T-cell (primary cell): ENCODE measurements around the gene CCT7. TPM values are rescaled to one million over a fixed set of nuclear protein-coding genes. Genes with fewer than 3 reads are reported as not detected.

Source experiments
- ATAC-seq, 4 experiments: fragments of 200-7000 bp in 3 of 4; fragments of 150-1000 bp in 1 of 4; cut with Tn5 transposase; replicated peaks in 1 of 4; 1 replicate in 3 of 4; 2 replicates in 1 of 4; pipeline ENCODE4 v1.10.0; 2021; ENCODE audit warnings: moderate library complexity in 3 of 4, mild to moderate bottlenecking in 2 of 4, moderate number of reproducible peaks in 1 of 4
- CTCF ChIA-PET, 2 donors: fragments of 300-600 bp; sonication (Branson Sonifier 250); formaldehyde crosslinking; loops; one replicate each; lab custom pipeline; 2022; ENCODE audit warnings: antibody characterized with exemption in 2 of 2; lab: Charles Lee
- POLR2A ChIA-PET, 2 donors: fragments of 300-600 bp; sonication (Branson Sonifier 250); formaldehyde crosslinking; loops; one replicate each; lab custom pipeline; 2022; ENCODE audit warnings: antibody characterized with exemption in 2 of 2; lab: Charles Lee
- DNase-seq, 35 experiments: peaks; one replicate each; pipeline versions ENCODE4 v3.0.0 to v3.0.0-alpha.2; 2013 to 2023
- H3K27ac ChIP-seq: one replicate; pipeline ENCODE4 v1.5.1; 2013; ENCODE audit warnings: low read length
- H3K27me3 ChIP-seq, 2 experiments: replicated peaks in 1 of 2; 1 replicate in 1 of 2; 2 replicates in 1 of 2; pipeline versions ENCODE4 v1.6.1 to v1.7.0; 2013; ENCODE audit warnings: low read length in 1 of 2, mixed read lengths in 1 of 2; ENCODE audit not compliant: control insufficient read depth in 2 of 2, insufficient read depth in 2 of 2; ENCODE audit errors: extremely low read depth in 1 of 2
- H3K36me3 ChIP-seq, 2 donors: 1 replicate in 1 of 2; 2 replicates in 1 of 2; pipeline versions ENCODE4 v1.6.1 to v1.7.0; 2013; ENCODE audit warnings: low read length in 1 of 2; ENCODE audit not compliant: control insufficient read depth in 2 of 2, insufficient read depth in 1 of 2; ENCODE audit errors: extremely low read depth in 1 of 2
- H3K4me1 ChIP-seq, 2 experiments: 1 replicate in 1 of 2; 2 replicates in 1 of 2; pipeline versions ENCODE4 v1.6.1 to v1.7.0; 2013; ENCODE audit warnings: low read length in 2 of 2, mixed read lengths in 1 of 2; ENCODE audit not compliant: insufficient read depth in 2 of 2, control insufficient read depth in 1 of 2; ENCODE audit errors: extremely low read depth in 1 of 2
- H3K4me3 ChIP-seq, 2 donors: 1 replicate in 1 of 2; 2 replicates in 1 of 2; pipeline versions ENCODE4 v1.5.1 to v1.7.0; 2013; ENCODE audit warnings: mild to moderate bottlenecking in 2 of 2, low read length in 1 of 2, moderate library complexity in 1 of 2; ENCODE audit not compliant: control insufficient read depth in 1 of 2; ENCODE audit errors: extremely low read depth in 1 of 2
- H3K9me3 ChIP-seq: 2 replicates; pipeline ENCODE4 v1.7.0; 2013
- H3K27ac Mint-ChIP-seq, 2 donors: one replicate each; pipeline ENCODE4 v1.8.0; 2020 to 2021; ENCODE audit warnings: mild to moderate bottlenecking in 2 of 2, mixed read lengths in 2 of 2
- H3K27me3 Mint-ChIP-seq, 2 donors: one replicate each; pipeline ENCODE4 v1.8.0; 2021 to 2022; ENCODE audit warnings: mixed read lengths in 2 of 2
- H3K36me3 Mint-ChIP-seq: one replicate; pipeline ENCODE4 v1.8.0; 2021; ENCODE audit warnings: mixed read lengths
- H3K4me1 Mint-ChIP-seq, 3 donors: one replicate each; pipeline ENCODE4 v1.8.0; 2020 to 2022; ENCODE audit warnings: mixed read lengths in 3 of 3, mild to moderate bottlenecking in 1 of 3
- H3K4me3 Mint-ChIP-seq, 3 donors: one replicate each; pipeline ENCODE4 v1.8.0; 2020 to 2022; ENCODE audit warnings: mild to moderate bottlenecking in 3 of 3, mixed read lengths in 3 of 3, moderate library complexity in 3 of 3
- H3K9me3 Mint-ChIP-seq, 3 donors: one replicate each; pipeline ENCODE4 v1.8.0; 2020 to 2022; ENCODE audit warnings: mixed read lengths in 3 of 3
- WGBS: methylation state at CpG from one replicate; pipeline ENCODE4 v1.1.5; 2013; ENCODE audit warnings: missing lambda C conversion rate; ENCODE audit not compliant: insufficient coverage; 5-methylcytosine and 5-hydroxymethylcytosine counted together
- total RNA-seq, 35 experiments: library from RNA in 6 of 35; stranded (reverse) in 6 of 35; fragments of 120-200 nt in 1 of 35; gene quantifications; one replicate each; pipeline versions ENCODE4 v1.2.1 to v1.2.4 and lab custom pipeline; 2013 to 2026

The CCT7 gene
- total RNA-seq, 5 donors from 2014 or later (not counting 1 experiment from before 2014, with no cell fraction given) = 120 to 210 (median 193) TPM

DNA sequence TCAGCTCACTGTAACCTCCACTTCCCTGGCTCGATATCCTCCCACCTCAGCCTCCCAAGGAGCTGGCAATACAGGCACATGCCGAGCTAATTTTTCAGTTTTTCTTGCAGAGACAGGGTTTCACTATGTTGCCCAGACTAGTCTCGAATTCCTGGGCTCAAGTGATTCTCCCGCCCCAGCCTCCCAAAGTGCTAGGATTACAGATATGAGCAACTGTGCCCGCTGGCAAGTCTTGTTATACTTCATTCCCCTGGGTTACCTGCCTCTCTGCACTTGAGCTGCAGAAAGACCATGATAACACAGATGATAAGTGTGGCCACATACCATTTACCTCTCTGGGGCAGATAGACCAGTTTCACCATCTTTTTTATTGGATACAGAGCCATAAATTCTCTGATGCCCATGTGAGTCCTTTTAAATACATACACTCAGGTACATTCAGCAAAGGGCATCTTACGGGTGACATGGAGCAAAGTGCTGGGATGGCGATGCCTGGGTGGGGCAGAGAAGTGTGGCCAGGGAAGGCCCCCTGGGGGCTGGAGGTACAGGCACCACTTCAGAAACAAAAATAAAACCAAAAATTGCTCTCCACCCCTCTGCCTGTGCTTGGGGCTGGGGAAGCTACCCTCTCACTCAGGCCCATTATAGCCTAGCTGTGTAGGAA is 20.4 kb downstream of the CCT7 start:
- WGBS = 95% methylated on average over 5 of the region's 7 CpGs
- no peak overlapping the region for H3K4me3 ChIP-seq
- ATAC-seq (no peak), DNase-seq (no peak)
- ChIA-PET POLR2A (interaction anchor here in 1 of 2 donors (0.6 kb wide), 1 partner anchor 42 kb away, joined by 4 read pairs; no protein-coding TSS in a partner anchor), CTCF (no interaction called here)
- peaks cover 0 to 9% of the 10 kb centered on the region in 2 experiments for H3K4me1 ChIP-seq
- no peaks in the 10 kb centered on the region for H3K9me3 ChIP-seq
- no peaks in the 10 kb centered on the region for H3K9me3 Mint-ChIP-seq
- H3K4me3 Mint-ChIP-seq = no peak overlapping the region
- H3K4me1 Mint-ChIP-seq = peaks cover 6 to 14% (median 12%) of the 10 kb centered on the region in 3 donors
- peaks cover 29 to 60% of the 10 kb centered on the region in 2 donors for H3K36me3 ChIP-seq
- no peak overlapping the region for H3K27ac ChIP-seq
- H3K27ac Mint-ChIP-seq = no peak overlapping the region
- peaks cover 25% of the 10 kb centered on the region for H3K36me3 Mint-ChIP-seq
- H3K27me3 ChIP-seq = no peaks in the 10 kb centered on the region
- H3K27me3 Mint-ChIP-seq = no peaks in the 10 kb centered on the region

DNA sequence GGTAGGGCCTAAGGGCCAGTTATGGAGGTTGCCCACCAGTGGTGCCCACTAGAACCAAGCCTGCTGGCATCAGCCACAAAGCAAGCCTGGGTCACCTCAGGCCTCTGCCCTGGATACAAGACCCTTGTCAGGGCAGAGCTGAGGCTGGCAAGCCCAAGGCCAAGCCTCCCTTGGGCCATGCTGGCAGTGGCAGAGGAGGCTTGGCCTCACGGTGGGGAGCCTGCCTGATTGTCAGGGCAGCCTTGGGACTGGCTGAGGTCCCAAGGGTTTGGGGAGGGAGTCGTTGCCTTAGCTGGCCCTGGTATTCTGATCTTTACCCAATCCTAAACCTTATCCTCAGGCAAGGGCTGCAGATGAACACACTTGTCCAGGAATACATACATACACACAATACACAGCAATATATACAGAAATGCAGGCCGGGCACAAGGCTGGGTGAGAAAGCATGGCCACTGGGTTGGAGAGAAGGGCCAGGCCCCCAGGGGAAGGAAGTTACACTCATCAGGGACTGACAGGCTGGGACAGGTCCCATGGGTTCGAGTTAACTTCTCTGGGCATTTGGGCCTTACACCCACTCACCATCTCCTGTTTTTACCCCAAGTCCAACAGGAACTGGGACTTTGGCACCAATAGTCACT is 21.0 kb downstream of the CCT7 start:
- CTCF ChIA-PET = interaction anchor here in 1 of 2 donors (1.0 kb wide), 1 partner anchor 19 kb away, joined by 3 read pairs; no protein-coding TSS in a partner anchor
- H3K4me3 Mint-ChIP-seq = no peak overlapping the region

DNA sequence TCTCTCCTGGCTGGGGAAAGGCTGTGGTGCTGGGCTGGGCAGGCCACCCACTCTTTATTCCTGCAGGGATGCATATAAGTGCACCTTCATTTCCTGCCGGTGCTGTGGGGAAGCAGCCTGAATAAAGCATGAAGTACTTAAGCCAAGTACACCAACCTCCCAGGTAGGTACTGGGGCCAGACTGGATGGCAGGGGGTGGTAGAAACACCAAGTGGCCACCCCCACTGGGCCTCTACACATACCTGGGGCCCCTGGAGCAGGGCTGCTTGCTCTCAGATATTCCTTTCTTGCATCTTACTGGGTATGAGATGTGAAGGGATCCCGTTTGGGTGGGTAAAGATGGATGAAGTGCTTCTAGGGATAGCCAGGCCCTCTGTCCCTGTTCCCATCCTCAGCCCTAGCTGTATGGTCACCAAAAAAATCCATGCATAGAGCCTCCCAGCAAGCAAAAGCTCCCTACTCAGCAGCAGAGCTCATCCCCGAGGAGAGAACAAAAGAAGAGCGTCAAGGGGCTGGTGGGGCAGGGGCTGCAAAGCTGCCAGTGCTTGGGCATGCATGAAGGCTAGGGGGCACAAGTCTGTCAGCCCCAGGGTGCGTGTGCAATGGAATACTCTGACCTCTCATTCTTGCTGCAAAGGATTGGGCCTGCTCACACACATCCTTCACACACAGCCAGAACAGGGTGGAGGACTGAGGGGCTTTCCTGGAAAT is 22.0 kb downstream of the CCT7 start:
- no peak for ATAC-seq
- ChIA-PET POLR2A (no interaction called here), CTCF (interaction anchor here in 1 of 2 donors (1.0 kb wide), 1 partner anchor 20 kb away, joined by 3 read pairs; no protein-coding TSS in a partner anchor)
- WGBS = 89% methylated on average over 2 of the region's 5 CpGs
- Histone ChIP-seq H3K27me3 (no peaks in the 10 kb centered on the region), H3K4me3 (no peak overlapping the region), H3K4me1 (peaks cover 0 to 9% of the 10 kb centered on the region in 2 experiments), H3K9me3 (no peaks in the 10 kb centered on the region), H3K27ac (no peak overlapping the region), H3K36me3 (peaks cover 22 to 48% of the 10 kb centered on the region in 2 donors)
- H3K36me3 Mint-ChIP-seq = peaks cover 19% of the 10 kb centered on the region
- DNase-seq = no peak
- H3K27ac Mint-ChIP-seq = peak overlapping the region; percentile 41 to 82
- H3K4me3 Mint-ChIP-seq = no peak overlapping the region
- H3K27me3 Mint-ChIP-seq = no peaks in the 10 kb centered on the region
- peaks cover 6 to 14% (median 12%) of the 10 kb centered on the region in 3 donors for H3K4me1 Mint-ChIP-seq
- no peaks in the 10 kb centered on the region for H3K9me3 Mint-ChIP-seq

More for the DNA sequence above, 21.0 kb downstream of the CCT7 start:
- Histone ChIP-seq H3K27ac (no peak overlapping the region), H3K36me3 (peaks cover 23 to 55% of the 10 kb centered on the region in 2 donors), H3K4me3 (no peak overlapping the region), H3K4me1 (peaks cover 0 to 9% of the 10 kb centered on the region in 2 experiments), H3K27me3 (no peaks in the 10 kb centered on the region), H3K9me3 (no peaks in the 10 kb centered on the region)
- H3K27me3 Mint-ChIP-seq = no peaks in the 10 kb centered on the region
- ATAC-seq = no peak
- WGBS = 83% methylated on average over 1 of the region's 4 CpGs
- H3K27ac Mint-ChIP-seq = peak overlapping the region in 1 of 2 donors; percentile 5
- H3K9me3 Mint-ChIP-seq = no peaks in the 10 kb centered on the region
- peaks cover 23% of the 10 kb centered on the region for H3K36me3 Mint-ChIP-seq
- DNase-seq = no peak
- POLR2A ChIA-PET = no interaction called here
- peaks cover 6 to 14% (median 12%) of the 10 kb centered on the region in 3 donors for H3K4me1 Mint-ChIP-seq

DNA sequence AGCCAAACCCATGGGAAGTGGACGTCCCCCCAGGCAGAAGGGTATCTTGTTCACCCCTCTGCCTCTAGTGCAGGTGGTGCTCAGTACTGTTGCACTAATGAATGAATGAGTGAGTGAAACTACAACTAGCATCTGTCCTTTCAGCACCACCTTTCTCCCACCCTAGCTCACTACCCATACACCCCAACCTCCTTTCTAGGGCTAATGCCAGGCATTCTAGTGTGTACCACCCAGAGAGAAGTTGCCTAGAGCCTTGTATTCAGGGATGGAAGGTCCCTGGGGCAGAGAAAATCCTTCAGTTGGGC is 22.5 kb downstream of the CCT7 start:
- no peaks in the 10 kb centered on the region for H3K27me3 ChIP-seq
- no peak overlapping the region for H3K4me3 ChIP-seq
- WGBS = no CpG with 5 or more reads among the region's 1 CpG
- ATAC-seq (no peak), DNase-seq (no peak)
- H3K4me1 ChIP-seq = peaks cover 0 to 9% of the 10 kb centered on the region in 2 experiments
- H3K9me3 ChIP-seq = no peaks in the 10 kb centered on the region
- peaks cover 19% of the 10 kb centered on the region for H3K36me3 Mint-ChIP-seq
- H3K36me3 ChIP-seq = peaks cover 22 to 43% of the 10 kb centered on the region in 2 donors
- H3K27ac Mint-ChIP-seq = peak overlapping the region; percentile 45 to 82
- H3K27me3 Mint-ChIP-seq = no peaks in the 10 kb centered on the region
- CTCF ChIA-PET = no interaction called here
- H3K4me3 Mint-ChIP-seq = no peak overlapping the region
- H3K4me1 Mint-ChIP-seq = peaks cover 6 to 14% (median 12%) of the 10 kb centered on the region in 3 donors
- no peaks in the 10 kb centered on the region for H3K9me3 Mint-ChIP-seq
- no peak overlapping the region for H3K27ac ChIP-seq
- POLR2A ChIA-PET = no interaction called here

DNA sequence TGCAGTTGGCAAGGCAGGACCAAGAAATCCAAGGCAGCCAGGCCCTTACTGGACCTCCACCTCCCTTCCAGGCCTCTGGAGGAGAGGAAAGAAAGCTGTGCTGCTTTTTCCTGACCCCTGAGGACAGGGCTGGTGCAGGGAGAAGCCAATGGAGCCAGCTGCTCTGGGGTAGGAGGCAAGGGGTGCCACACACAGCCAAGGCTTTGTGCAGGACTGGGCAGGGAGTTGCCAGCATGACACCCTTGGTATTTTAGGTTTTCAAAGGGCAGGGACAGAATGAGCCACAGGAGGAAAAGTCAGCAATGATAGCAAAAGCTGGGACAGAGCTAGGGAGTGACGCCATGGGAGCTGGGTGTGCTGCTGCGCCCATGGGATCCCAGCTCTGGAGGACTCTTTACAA is 22.9 kb downstream of the CCT7 start:
- no peak for ATAC-seq
- Mint-ChIP-seq H3K27me3 (no peaks in the 10 kb centered on the region), H3K9me3 (no peaks in the 10 kb centered on the region), H3K27ac (peak overlapping the region; percentile 45 to 82), H3K4me3 (no peak overlapping the region), H3K36me3 (peaks cover 18% of the 10 kb centered on the region), H3K4me1 (peaks cover 6 to 14% (median 12%) of the 10 kb centered on the region in 3 donors)
- Histone ChIP-seq H3K27ac (no peak overlapping the region), H3K4me1 (peaks cover 0 to 9% of the 10 kb centered on the region in 2 experiments), H3K36me3 (peaks cover 22 to 40% of the 10 kb centered on the region in 2 donors), H3K4me3 (no peak overlapping the region), H3K27me3 (no peaks in the 10 kb centered on the region), H3K9me3 (no peaks in the 10 kb centered on the region)
- no peak for DNase-seq
- WGBS = 100% methylated on average over 2 of the region's 2 CpGs
- ChIA-PET CTCF (no interaction called here), POLR2A (no interaction called here)

DNA sequence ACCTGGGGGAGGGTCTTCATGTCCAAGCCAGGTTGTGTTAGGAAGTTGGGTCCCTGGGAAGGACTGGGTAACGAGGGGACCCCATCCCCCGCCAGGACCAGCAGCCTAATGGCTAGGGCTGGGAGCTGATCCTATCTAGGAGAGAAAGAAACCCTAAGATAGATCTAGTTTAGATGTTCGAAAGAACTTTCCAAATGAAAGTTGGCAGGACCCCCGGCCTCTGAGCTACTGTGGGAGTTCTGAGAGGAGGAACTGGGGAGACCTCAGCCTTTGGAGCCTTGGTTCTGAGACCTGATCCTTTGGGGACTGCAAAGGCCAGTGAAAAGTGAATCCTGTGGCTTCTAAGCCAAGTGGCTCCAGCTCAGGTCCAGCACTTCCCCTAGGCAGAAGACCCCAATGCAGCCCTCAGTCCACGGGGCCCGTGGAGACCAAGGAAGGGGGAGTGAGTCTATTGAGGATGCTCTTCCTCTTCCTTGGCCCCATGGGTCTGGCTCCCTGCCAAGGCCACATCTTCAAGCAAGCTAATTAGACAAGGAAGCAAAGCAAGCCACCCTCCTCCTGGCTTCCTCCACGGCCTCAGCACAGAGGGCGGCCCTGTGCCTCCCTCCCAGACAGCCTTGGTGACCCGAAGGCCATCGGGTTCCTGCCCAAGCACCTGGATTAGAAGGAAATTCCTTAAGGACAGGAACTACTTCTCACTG is 23.5 kb downstream of the CCT7 start:
- H3K4me3 Mint-ChIP-seq = no peak overlapping the region
- ATAC-seq (peak in 3 of 4 experiments; percentile 17 to 36 (median 20)), DNase-seq (peak in 12 of 35 experiments; percentile 7 to 49 (median 20))
- ChIA-PET CTCF (interaction anchor here in 1 of 2 donors (0.7 kb wide), 1 partner anchor 33 kb away, joined by 4 read pairs; no protein-coding TSS in a partner anchor), POLR2A (no interaction called here)
- H3K36me3 Mint-ChIP-seq = peaks cover 15% of the 10 kb centered on the region
- H3K9me3 Mint-ChIP-seq = no peaks in the 10 kb centered on the region
- Histone ChIP-seq H3K27ac (no peak overlapping the region), H3K9me3 (no peaks in the 10 kb centered on the region), H3K27me3 (no peaks in the 10 kb centered on the region), H3K4me3 (no peak overlapping the region), H3K4me1 (peaks cover 0 to 9% of the 10 kb centered on the region in 2 experiments), H3K36me3 (peaks cover 19 to 34% of the 10 kb centered on the region in 2 donors)
- WGBS = 77% methylated on average over 7 of the region's 10 CpGs
- peaks cover 6 to 14% (median 12%) of the 10 kb centered on the region in 3 donors for H3K4me1 Mint-ChIP-seq
- peak overlapping the region in 1 of 2 donors; percentile 82 for H3K27ac Mint-ChIP-seq
- H3K27me3 Mint-ChIP-seq = no peaks in the 10 kb centered on the region
